ENCODE data around the gene CCDC92.

GRCh38 chr12:123957196-123957595 lies 15.4 kb downstream of the CCDC92 start:
- TF ChIP-seq EZH2 (IDR thresholded peaks at IDR 0.05) (no peak), CTCF (IDR thresholded peaks at IDR 0.05) (no peak)
